OCI-LY1 (cell line): Measurements from ENCODE around the gene AURKAIP1.

ENCODE experiments used
- H2AFZ ChIP-seq: fragments of 200-600 bp; sonication (generic), shearing (Covaris generic); 2 replicates; pipeline ENCODE4 v1.6.0; 2014; ENCODE audit warnings: antibody characterized with exemption, mild to moderate bottlenecking, low read length
- H3F3A ChIP-seq: fragments of 200-600 bp; sonication (generic), shearing (Covaris generic); 2 replicates; pipeline ENCODE4 v1.6.0; 2014; ENCODE audit warnings: mild to moderate bottlenecking, antibody characterized with exemption, low read length, moderate library complexity; ENCODE audit not compliant: insufficient read depth
- H3K27ac ChIP-seq: fragments of 200-600 bp; sonication (generic); 2 replicates; pipeline ENCODE4 v1.5.1; 2014; ENCODE audit warnings: low read length, mixed run types, mild to moderate bottlenecking, low read depth; ENCODE audit not compliant: poor library complexity, severe bottlenecking
- H3K27me3 ChIP-seq: fragments of 200-600 bp; sonication (generic); 2 replicates; pipeline ENCODE4 v1.6.0; 2014; ENCODE audit warnings: antibody characterized with exemption, mild to moderate bottlenecking, low read length, moderate library complexity; ENCODE audit not compliant: insufficient read depth
- H3K36me3 ChIP-seq: fragments of 200-600 bp; sonication (generic); 2 replicates; pipeline ENCODE4 v1.6.1; 2014; ENCODE audit warnings: mild to moderate bottlenecking, antibody characterized with exemption, low read length, moderate library complexity, mixed read lengths; ENCODE audit not compliant: insufficient read depth
- H3K4me1 ChIP-seq: fragments of 200-600 bp; sonication (generic); 2 replicates; pipeline ENCODE4 v1.5.1; 2014; ENCODE audit warnings: mild to moderate bottlenecking, low read length, moderate library complexity; ENCODE audit not compliant: insufficient read depth, severe bottlenecking
- H3K4me2 ChIP-seq: fragments of 200-600 bp; sonication (generic), shearing (Covaris generic); 2 replicates; pipeline ENCODE4 v1.6.1; 2014; ENCODE audit warnings: low read length
- H3K4me3 ChIP-seq: fragments of 200-600 bp; sonication (generic); 2 replicates; pipeline ENCODE4 v1.5.1; 2014; ENCODE audit warnings: low read length, low read depth, mild to moderate bottlenecking, mixed read lengths; ENCODE audit not compliant: poor library complexity, severe bottlenecking
- H3K79me2 ChIP-seq: fragments of 200-600 bp; shearing (Covaris generic); 2 replicates; pipeline ENCODE4 v1.6.1; 2016; ENCODE audit warnings: mixed run types, low read length, mixed read lengths; ENCODE audit not compliant: insufficient read depth
- H3K9ac ChIP-seq: fragments of 200-600 bp; sonication (generic), shearing (Covaris generic); 2 replicates; pipeline ENCODE4 v1.6.1; 2014; ENCODE audit warnings: mild to moderate bottlenecking, low read length, mixed read lengths
- H3K9me2 ChIP-seq: fragments of 200-600 bp; sonication (generic), shearing (Covaris generic); 2 replicates; pipeline ENCODE4 v1.6.1; 2014; ENCODE audit warnings: low read depth, mild to moderate bottlenecking, low read length, mixed read lengths
- H3K9me3 ChIP-seq: fragments of 200-600 bp; shearing (Covaris generic); 2 replicates; pipeline ENCODE4 v1.6.1; 2014; ENCODE audit warnings: low read length, mixed read lengths
- H4K20me1 ChIP-seq: fragments of 200-600 bp; sonication (generic), shearing (Covaris generic); 2 replicates; pipeline ENCODE4 v1.6.0; 2016; ENCODE audit warnings: mild to moderate bottlenecking, low read length; ENCODE audit not compliant: insufficient read depth
- CTCF ChIP-seq: fragments of 200-600 bp; sonication (generic), shearing (Covaris generic); IDR thresholded peaks from 2 replicates; pipeline ENCODE4 v1.5.1; 2017; ENCODE audit warnings: mild to moderate bottlenecking, antibody characterized with exemption, low read length, moderate library complexity, mixed read lengths
- EZH2 ChIP-seq: fragments of 200-600 bp; sonication (generic), shearing (Covaris generic); IDR thresholded peaks from 2 replicates; pipeline ENCODE4 v1.8.0; 2017; ENCODE audit warnings: borderline replicate concordance, mixed run types, mild to moderate bottlenecking, antibody characterized with exemption, low read length, moderate library complexity, mixed read lengths

AURKAIP1 gene

DNA sequence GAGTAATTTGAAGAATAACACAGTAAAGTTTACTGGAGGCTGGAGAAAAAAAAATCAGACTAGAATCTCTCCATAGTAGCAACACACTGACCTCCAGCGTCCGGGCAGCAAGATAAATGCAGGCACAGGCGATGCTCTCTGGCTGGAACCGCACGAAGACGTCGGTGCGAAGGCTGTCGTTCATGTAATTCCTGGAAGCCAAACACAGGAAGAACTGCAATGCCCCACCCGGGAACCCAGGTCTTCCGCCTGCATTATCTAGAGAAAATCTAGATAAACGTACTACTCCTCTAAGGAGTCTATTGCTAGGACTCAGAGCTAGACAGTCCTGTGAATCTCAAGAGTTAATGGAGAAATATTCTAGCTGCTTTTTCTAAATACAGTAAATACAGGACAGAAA lies 15.7 kb upstream of the AURKAIP1 start:
- H3K9me3 ChIP-seq: no peaks in the 10 kb centered on the region
- TF ChIP-seq EZH2 (no peak), CTCF (no peak)
- no peak overlapping the region for H3K4me3 ChIP-seq
- no peak overlapping the region for H3K9ac ChIP-seq
- H3K4me2 ChIP-seq: no peak overlapping the region
- no peaks in the 10 kb centered on the region for H3K9me2 ChIP-seq
- no peaks in the 10 kb centered on the region for H3K4me1 ChIP-seq
- H3K79me2 ChIP-seq: no peaks in the 10 kb centered on the region
- no peaks in the 10 kb centered on the region for H3K27me3 ChIP-seq
- no peak overlapping the region for H2AFZ ChIP-seq
- no peak overlapping the region for H3K27ac ChIP-seq
- no peaks in the 10 kb centered on the region for H4K20me1 ChIP-seq
- H3K36me3 ChIP-seq: peaks cover 98% of the 10 kb centered on the region
- H3F3A ChIP-seq: no peaks in the 10 kb centered on the region

GRCh38 chr1:1388078-1388472 lies 13.1 kb upstream of the AURKAIP1 start:
- Histone ChIP-seq H3K27me3 (no peaks in the 10 kb centered on the region), H3K9me2 (no peaks in the 10 kb centered on the region), H3K9ac (no peak overlapping the region), H2AFZ (no peak overlapping the region), H3K4me2 (no peak overlapping the region), H3K27ac (no peak overlapping the region), H3K36me3 (peaks cover 87% of the 10 kb centered on the region), H3K79me2 (no peaks in the 10 kb centered on the region), H3K4me1 (no peaks in the 10 kb centered on the region), H3F3A (no peaks in the 10 kb centered on the region), H3K9me3 (no peaks in the 10 kb centered on the region), H3K4me3 (no peak overlapping the region), H4K20me1 (no peaks in the 10 kb centered on the region)
- no peak for TF ChIP-seq EZH2
- TF ChIP-seq CTCF: no peak

GRCh38 chr1:1387098-1388077 lies 12.4 kb upstream of the AURKAIP1 start:
- Histone ChIP-seq H4K20me1 (no peaks in the 10 kb centered on the region), H3K9me3 (no peaks in the 10 kb centered on the region), H3K9ac (no peak overlapping the region), H2AFZ (no peak overlapping the region), H3K4me1 (no peaks in the 10 kb centered on the region), H3K4me2 (no peak overlapping the region), H3K27ac (no peak overlapping the region), H3K9me2 (no peaks in the 10 kb centered on the region), H3K4me3 (no peak overlapping the region), H3F3A (no peaks in the 10 kb centered on the region), H3K36me3 (peaks cover 80% of the 10 kb centered on the region), H3K79me2 (no peaks in the 10 kb centered on the region), H3K27me3 (no peaks in the 10 kb centered on the region)
- TF ChIP-seq EZH2 (no peak), CTCF (no peak)
